Endothelial cell of umbilical vein (primary cell): Measurements from ENCODE around the gene TOX2. TPM values are rescaled to one million over a fixed set of nuclear protein-coding genes. Genes with fewer than 3 reads are reported as not detected.

Source experiments
- BruUV-seq: library from RNA; stranded (reverse); fragments of 400-500 nt; replicated peaks from 2 replicates; lab custom pipeline; 2021; lab: Mats Ljungman, UMichigan
- CTCF ChIA-PET: fragments of 300-600, 350-600 bp; sonication (Branson Sonifier 250); formaldehyde crosslinking; loops from one replicate; lab custom pipeline; 2021; ENCODE audit warnings: antibody characterized with exemption, inconsistent platforms; lab: Charles Lee
- POLR2A ChIA-PET: fragments of 300-600, 350-600 bp; sonication (Branson Sonifier 250); formaldehyde crosslinking; loops from one replicate; lab custom pipeline; 2021; ENCODE audit warnings: antibody characterized with exemption, inconsistent platforms; lab: Charles Lee
- DNase-seq: peaks from one replicate; pipeline ENCODE4 v3.0.0-alpha.2; 2011; ENCODE audit warnings: low read depth, low spot score
- FAIRE-seq: peaks from 2 replicates; lab custom pipeline; 2011; peaks lifted over from hg19 to GRCh38; lab: Jason Lieb, UNC
- H2AFZ ChIP-seq: 2 replicates; pipeline ENCODE4 v1.6.0; 2012; ENCODE audit warnings: low read depth, low read length, control low read depth, inconsistent platforms
- H3K27ac ChIP-seq: 2 replicates; pipeline ENCODE4 v1.5.1; 2011; ENCODE audit warnings: low read depth, mild to moderate bottlenecking, control low read depth, low read length, moderate library complexity; ENCODE audit not compliant: insufficient read depth
- H3K27me3 ChIP-seq, 2 experiments: 2 replicates each; pipeline versions ENCODE4 v1.6.0 to v1.6.1; 2011; ENCODE audit warnings: low read length in 2 of 2, mixed read lengths in 1 of 2; ENCODE audit not compliant: control insufficient read depth in 2 of 2, insufficient read depth in 2 of 2
- H3K36me3 ChIP-seq, 2 experiments: 2 replicates in 1 of 2; 3 replicates in 1 of 2; pipeline ENCODE4 v1.5.1; 2011; ENCODE audit warnings: low read length in 2 of 2, mild to moderate bottlenecking in 1 of 2, moderate library complexity in 1 of 2; ENCODE audit not compliant: control insufficient read depth in 2 of 2, insufficient read depth in 2 of 2; ENCODE audit errors: extremely low read depth in 1 of 2
- H3K4me1 ChIP-seq: 3 replicates; pipeline ENCODE4 v1.5.1; 2011; ENCODE audit warnings: mild to moderate bottlenecking, low read length; ENCODE audit not compliant: control insufficient read depth, insufficient read depth; ENCODE audit errors: extremely low read depth
- H3K4me2 ChIP-seq: 2 replicates; pipeline ENCODE4 v1.6.1; 2011; ENCODE audit warnings: low read length, control low read depth, mixed read lengths; ENCODE audit not compliant: insufficient read depth
- H3K4me3 ChIP-seq, 3 experiments: fragments of 200-600 bp in 1 of 3; sonication (generic), shearing (Covaris generic) in 1 of 3; replicated peaks in 1 of 3; 2 replicates each; pipeline ENCODE4 v1.5.1; 2011 to 2016; ENCODE audit warnings: control low read depth in 3 of 3, low read length in 3 of 3, mild to moderate bottlenecking in 2 of 3, inconsistent platforms in 1 of 3, low read depth in 1 of 3, moderate library complexity in 1 of 3; ENCODE audit not compliant: insufficient read depth in 1 of 3
- H3K79me2 ChIP-seq: 2 replicates; pipeline ENCODE4 v1.6.0; 2012; ENCODE audit warnings: low read length, inconsistent platforms; ENCODE audit not compliant: control insufficient read depth, insufficient read depth
- H3K9ac ChIP-seq: replicated peaks from 2 replicates; pipeline ENCODE3; 2011; ENCODE audit warnings: low read length, control low read depth; ENCODE audit not compliant: insufficient read depth; ENCODE audit errors: extremely low read depth
- H3K9me1 ChIP-seq: replicated peaks from 3 replicates; pipeline ENCODE4 v1.6.0; 2011; ENCODE audit warnings: mild to moderate bottlenecking, low read length; ENCODE audit not compliant: control insufficient read depth, insufficient read depth; ENCODE audit errors: extremely low read depth
- H3K9me3 ChIP-seq: replicated peaks from 2 replicates; pipeline ENCODE4 v1.5.1; 2012; ENCODE audit warnings: low read length, inconsistent platforms; ENCODE audit not compliant: control insufficient read depth, insufficient read depth
- H4K20me1 ChIP-seq: replicated peaks from 2 replicates; pipeline ENCODE3; 2011; ENCODE audit warnings: mild to moderate bottlenecking, low read length; ENCODE audit not compliant: control insufficient read depth, insufficient read depth; ENCODE audit errors: extremely low read depth
- EZH2 ChIP-seq: IDR thresholded peaks from 2 replicates; pipeline ENCODE4 v1.6.1; 2012; ENCODE audit warnings: borderline replicate concordance, low read depth, mild to moderate bottlenecking, moderate library complexity, low read length, inconsistent platforms; ENCODE audit not compliant: severe bottlenecking
- FOS ChIP-seq: IDR thresholded peaks from 2 replicates; pipeline ENCODE4 v1.6.1; 2011; ENCODE audit warnings: mild to moderate bottlenecking, low read length, moderate library complexity, borderline replicate concordance; ENCODE audit not compliant: insufficient read depth
- GATA2 ChIP-seq: IDR thresholded peaks from 2 replicates; pipeline ENCODE4 v1.7.0; 2011; ENCODE audit warnings: low read depth, mild to moderate bottlenecking, moderate library complexity, mixed read lengths, low read length; ENCODE audit not compliant: insufficient read length, insufficient read depth
- JUN ChIP-seq: IDR thresholded peaks from 2 replicates; pipeline ENCODE4 v1.6.1; 2011; ENCODE audit warnings: borderline replicate concordance, low read depth; ENCODE audit not compliant: insufficient read length, insufficient read depth
- MYC ChIP-seq: IDR thresholded peaks from one replicate; pipeline ENCODE4 v1.6.1; 2011; ENCODE audit warnings: mild to moderate bottlenecking, low read depth, low read length
- POLR2A ChIP-seq: IDR thresholded peaks from 2 replicates; pipeline ENCODE4 v1.6.1; 2012; ENCODE audit warnings: low read depth, mild to moderate bottlenecking, control low read depth, low read length
- POLR2AphosphoS5 ChIP-seq: IDR thresholded peaks from 2 replicates; pipeline ENCODE4 v1.6.1; 2012; ENCODE audit warnings: low read depth, mild to moderate bottlenecking, control low read depth, low read length, moderate library complexity; ENCODE audit not compliant: insufficient read depth
- dilution Hi-C: fragments of 300-500 bp; cut with MboI; formaldehyde crosslinking; loops from one replicate; pipeline ENCODE4 v1.15.0; 2019; ENCODE audit warnings: low sequenced_read_pairs; ENCODE audit not compliant: extremely low pct_ligation_motif_present
- intact Hi-C: fragments of 100-400 bp; cut with micrococcal nuclease; formaldehyde crosslinking; loops from one replicate; pipeline ENCODE4 v1.10.0; 2022
- polyA plus RNA-seq, 4 experiments: library from polyadenylated mRNA; depleted of rRNA in 3 of 4; stranded (reverse) in 3 of 4; unstranded in 1 of 4; fragments of >200 nt; gene quantifications; 2 replicates each; pipeline versions ENCODE4 v1.2.1 to v1.2.3, GENCODE V29; 2011 to 2012; ENCODE audit warnings: missing spikeins in 1 of 4
- total RNA-seq: library from RNA; stranded (reverse); gene quantifications from 2 replicates; pipeline ENCODE4 v1.2.3, GENCODE V29; 2021
- TF ChIP-seq, protein P1 (sequence below), 2 donors: IDR thresholded peaks; 1 replicate in 1 of 2; 2 replicates in 1 of 2; pipeline ENCODE4 v1.5.1; 2011; ENCODE audit warnings: low read length in 2 of 2, mild to moderate bottlenecking in 2 of 2, moderate library complexity in 2 of 2, control low read depth in 1 of 2, inconsistent platforms in 1 of 2, low read depth in 1 of 2; ENCODE audit not compliant: insufficient read depth in 1 of 2; ENCODE audit errors: extremely low read depth in 1 of 2
- TF ChIP-seq, protein P2 (sequence below): IDR thresholded peaks from 2 replicates; pipeline ENCODE4 v1.6.1; 2011; ENCODE audit not compliant: insufficient read depth, insufficient read length

TOX2 gene
- total and polyA plus RNA-seq, 2 donors (not counting 3 experiments of a cell fraction or from before 2014, with no cell fraction given), result 7.0 to 18.6 TPM

DNA sequence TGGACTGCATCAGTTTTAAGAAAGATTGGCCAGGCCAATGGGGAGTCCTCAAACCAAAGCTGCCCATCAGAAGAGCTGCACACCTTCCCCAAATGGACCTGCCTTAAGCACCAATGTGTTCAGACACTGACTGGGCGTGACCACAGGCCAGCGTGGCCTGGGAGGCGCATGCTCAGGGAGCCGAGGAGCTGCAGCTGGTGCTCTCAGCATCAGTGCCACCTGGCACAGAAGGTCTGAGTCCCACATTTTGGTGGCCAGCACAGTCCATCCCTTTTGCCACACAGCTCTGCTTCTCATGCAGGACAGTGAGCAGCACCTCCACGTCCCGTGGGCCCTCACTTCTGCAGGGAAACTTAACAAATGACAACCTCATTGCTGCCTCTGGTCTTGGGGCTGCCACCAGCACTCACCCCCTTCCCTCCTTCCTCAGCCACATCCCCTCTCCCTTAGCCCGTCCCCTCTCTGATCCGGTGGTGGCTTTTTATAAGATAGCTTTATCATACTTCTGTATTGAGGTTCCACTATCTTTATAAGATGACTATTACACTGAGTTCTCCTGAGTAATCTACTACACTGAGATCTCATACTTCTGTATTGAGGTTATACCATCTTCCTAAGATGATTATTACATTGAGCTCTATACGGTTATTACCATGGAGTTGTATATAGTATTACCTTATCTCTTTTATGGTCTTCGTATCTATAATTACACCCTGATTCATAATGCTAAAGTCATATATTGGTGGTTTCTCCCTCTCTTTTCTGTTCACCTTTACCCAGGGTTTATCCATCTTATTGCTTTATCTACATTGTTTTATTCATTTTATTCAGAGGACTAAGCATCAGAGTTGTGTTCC is 109.1 kb downstream of the TOX2 start:
- TF ChIP-seq FOS, result no peak
- no peak for TF ChIP-seq GATA2
- no peaks in the 10 kb centered on the region for H3K36me3 ChIP-seq
- H3K79me2 ChIP-seq, result no peaks in the 10 kb centered on the region
- dilution Hi-C loops, result no loop called here
- H2AFZ ChIP-seq, result no peak overlapping the region
- ChIA-PET CTCF (interaction anchor here (0.6 to 1.4 kb wide), 5 partner anchors 8 to 98 kb away, joined by 3 read pairs; no protein-coding TSS in a partner anchor), POLR2A (no interaction called here)
- peaks cover 0 to 1% of the 10 kb centered on the region in 2 experiments for H3K27me3 ChIP-seq
- intact Hi-C loops, result no loop called here
- DNase-seq (no peak), FAIRE-seq (no peak)
- no TSS peak for BruUV-seq
- no peak overlapping the region for H3K9ac ChIP-seq
- no peak overlapping the region for H3K4me2 ChIP-seq
- H3K9me3 ChIP-seq, result no peaks in the 10 kb centered on the region
- H4K20me1 ChIP-seq, result no peaks in the 10 kb centered on the region
- no peaks in the 10 kb centered on the region for H3K9me1 ChIP-seq
- no peak overlapping the region for H3K27ac ChIP-seq
- H3K4me3 ChIP-seq, result no peak overlapping the region
- peaks cover 17% of the 10 kb centered on the region for H3K4me1 ChIP-seq

DNA sequence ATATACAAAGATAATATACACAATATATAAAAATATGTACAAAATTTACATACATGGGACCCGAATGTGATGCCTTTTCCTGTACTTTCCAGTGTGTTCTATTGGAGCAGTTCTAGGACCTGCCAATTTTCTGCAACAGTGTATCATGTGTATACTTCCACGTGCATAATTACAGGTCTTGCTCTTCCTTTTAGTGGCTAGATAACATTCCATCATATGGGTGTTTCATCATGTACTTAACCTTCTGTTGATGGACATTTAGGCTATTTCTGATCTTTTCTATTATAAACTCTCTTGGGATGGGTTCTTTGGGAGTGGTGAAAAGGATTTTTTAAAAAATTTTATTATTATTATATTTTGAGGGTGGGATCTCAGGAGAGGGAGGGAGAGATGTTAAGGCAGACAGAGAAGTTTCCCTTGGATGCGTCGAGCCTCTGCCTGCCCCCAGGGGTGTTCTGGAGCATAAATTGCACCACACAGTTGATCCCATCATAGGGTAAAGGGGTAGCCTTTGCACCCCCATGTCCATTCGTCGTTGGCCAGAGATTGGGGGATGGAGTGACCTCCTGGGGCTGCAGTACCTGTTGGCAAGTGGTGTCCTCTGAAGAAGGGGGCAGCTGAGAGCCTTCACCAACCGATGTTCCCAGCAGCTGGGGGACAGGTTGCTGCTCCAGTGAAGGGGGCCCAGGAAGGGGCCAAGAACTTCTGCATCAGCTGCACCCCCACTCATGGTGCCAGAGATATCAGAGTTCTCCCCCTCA is 110.3 kb downstream of the TOX2 start:
- dilution Hi-C loops, result no loop called here
- no peaks in the 10 kb centered on the region for H3K36me3 ChIP-seq
- intact Hi-C loops, result no loop called here
- TF ChIP-seq MYC (no peak), POLR2A (no peak), JUN (no peak), EZH2 (no peak), FOS (no peak), POLR2AphosphoS5 (no peak), GATA2 (no peak)
- TF ChIP-seq, protein P1, sequence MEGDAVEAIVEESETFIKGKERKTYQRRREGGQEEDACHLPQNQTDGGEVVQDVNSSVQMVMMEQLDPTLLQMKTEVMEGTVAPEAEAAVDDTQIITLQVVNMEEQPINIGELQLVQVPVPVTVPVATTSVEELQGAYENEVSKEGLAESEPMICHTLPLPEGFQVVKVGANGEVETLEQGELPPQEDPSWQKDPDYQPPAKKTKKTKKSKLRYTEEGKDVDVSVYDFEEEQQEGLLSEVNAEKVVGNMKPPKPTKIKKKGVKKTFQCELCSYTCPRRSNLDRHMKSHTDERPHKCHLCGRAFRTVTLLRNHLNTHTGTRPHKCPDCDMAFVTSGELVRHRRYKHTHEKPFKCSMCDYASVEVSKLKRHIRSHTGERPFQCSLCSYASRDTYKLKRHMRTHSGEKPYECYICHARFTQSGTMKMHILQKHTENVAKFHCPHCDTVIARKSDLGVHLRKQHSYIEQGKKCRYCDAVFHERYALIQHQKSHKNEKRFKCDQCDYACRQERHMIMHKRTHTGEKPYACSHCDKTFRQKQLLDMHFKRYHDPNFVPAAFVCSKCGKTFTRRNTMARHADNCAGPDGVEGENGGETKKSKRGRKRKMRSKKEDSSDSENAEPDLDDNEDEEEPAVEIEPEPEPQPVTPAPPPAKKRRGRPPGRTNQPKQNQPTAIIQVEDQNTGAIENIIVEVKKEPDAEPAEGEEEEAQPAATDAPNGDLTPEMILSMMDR (IDR thresholded peaks at IDR 0.05; ENCODE audit: extremely low read depth in 1 of 2, insufficient read depth in 1 of 2, low read depth in 1 of 2, low read length in 2 of 2), result no peak
- TF ChIP-seq, protein P2, sequence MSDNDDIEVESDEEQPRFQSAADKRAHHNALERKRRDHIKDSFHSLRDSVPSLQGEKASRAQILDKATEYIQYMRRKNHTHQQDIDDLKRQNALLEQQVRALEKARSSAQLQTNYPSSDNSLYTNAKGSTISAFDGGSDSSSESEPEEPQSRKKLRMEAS, result no peak
- no peak overlapping the region for H3K9ac ChIP-seq
- DNase-seq, result no peak
- POLR2A ChIA-PET, result no interaction called here
- no peaks in the 10 kb centered on the region for H3K79me2 ChIP-seq
- FAIRE-seq, result no peak
- H3K9me1 ChIP-seq, result no peaks in the 10 kb centered on the region
- H4K20me1 ChIP-seq, result no peaks in the 10 kb centered on the region
- no peak overlapping the region for H2AFZ ChIP-seq
- H3K4me3 ChIP-seq, result no peak overlapping the region
- CTCF ChIA-PET, result interaction anchor here (1.4 kb wide), 1 partner anchor 99 kb away, joined by 3 read pairs; no protein-coding TSS in a partner anchor
- H3K27me3 ChIP-seq, result peaks cover 0 to 1% of the 10 kb centered on the region in 2 experiments
- peaks cover 5% of the 10 kb centered on the region for H3K4me1 ChIP-seq
- no peak overlapping the region for H3K4me2 ChIP-seq
- no peak overlapping the region for H3K27ac ChIP-seq
- no peaks in the 10 kb centered on the region for H3K9me3 ChIP-seq
- no TSS peak for BruUV-seq
